OCI-LY3 (cell line): ENCODE data around the gene MERTK.

Source experiments
- H2AFZ ChIP-seq: fragments of 200-600, 300-600 bp; shearing (Covaris generic); 2 replicates; pipeline ENCODE4 v1.6.0; 2014; ENCODE audit warnings: antibody characterized with exemption, low read depth, low read length
- H3K27ac ChIP-seq: fragments of 200-600, 300-600 bp; sonication (generic); 2 replicates; pipeline ENCODE4 v1.5.1; 2014; ENCODE audit warnings: mild to moderate bottlenecking, low read length, moderate library complexity, mixed read lengths
- H3K27me3 ChIP-seq: fragments of 200-600, 300-600 bp; sonication (generic); 2 replicates; pipeline ENCODE4 v1.6.1; 2014; ENCODE audit warnings: low read depth, low read length, mixed read lengths
- H3K36me3 ChIP-seq: fragments of 200-600, 300-600 bp; sonication (generic); replicated peaks from 2 replicates; pipeline ENCODE3; 2014; ENCODE audit warnings: low read depth, low read length, mixed read lengths
- H3K4me1 ChIP-seq: fragments of 300-600, 200-600 bp; sonication (generic); 2 replicates; pipeline ENCODE4 v1.6.1; 2014; ENCODE audit warnings: low read length, mixed read lengths
- H3K4me2 ChIP-seq: fragments of 200-600, 300-600 bp; sonication (generic); 2 replicates; pipeline ENCODE4 v1.6.1; 2014; ENCODE audit warnings: low read length, mixed read lengths
- H3K4me3 ChIP-seq: fragments of 300-600, 200-600 bp; sonication (generic); 2 replicates; pipeline ENCODE4 v1.5.1; 2014; ENCODE audit warnings: antibody characterized with exemption, mild to moderate bottlenecking, low read length, moderate library complexity
- H3K79me2 ChIP-seq: fragments of 300-600, 200-600 bp; shearing (Covaris generic); 2 replicates; pipeline ENCODE4 v1.6.1; 2014; ENCODE audit warnings: mild to moderate bottlenecking, low read length, mixed read lengths
- H3K9ac ChIP-seq: fragments of 300-600, 200-600 bp; shearing (Covaris generic); 2 replicates; pipeline ENCODE4 v1.6.0; 2014; ENCODE audit warnings: mild to moderate bottlenecking, low read length, moderate library complexity
- H3K9me3 ChIP-seq: fragments of 200-600, 300-600 bp; shearing (Covaris generic); 2 replicates; pipeline ENCODE4 v1.6.1; 2014; ENCODE audit warnings: low read length, mixed read lengths; ENCODE audit not compliant: insufficient read depth
- H4K20me1 ChIP-seq: fragments of 200-600, 300-600 bp; sonication (generic); 2 replicates; pipeline ENCODE4 v1.6.1; 2016; ENCODE audit warnings: low read length, mixed read lengths; ENCODE audit not compliant: insufficient read depth
- EZH2phosphoT487 ChIP-seq: fragments of 200-600 bp; shearing (Covaris generic); IDR thresholded peaks from 2 replicates; pipeline ENCODE4 v1.6.1; 2018; ENCODE audit warnings: antibody characterized with exemption, mixed run types, low read depth
- TF ChIP-seq, protein P1 (sequence below): fragments of 200-600, 300-600 bp; sonication (generic); IDR thresholded peaks from 2 replicates; pipeline ENCODE4 v1.5.1; 2014; ENCODE audit warnings: antibody characterized with exemption, low read length, low read depth

The MERTK gene

GRCh38 chr2:111948832-111949231, 50.4 kb downstream of the MERTK start:
- Histone ChIP-seq H3K9me3 (no peaks in the 10 kb centered on the region), H2AFZ (no peak overlapping the region), H3K4me3 (no peak overlapping the region), H3K4me2 (no peak overlapping the region), H3K9ac (no peak overlapping the region), H3K27ac (no peak overlapping the region), H3K79me2 (no peaks in the 10 kb centered on the region), H4K20me1 (no peaks in the 10 kb centered on the region), H3K36me3 (no peaks in the 10 kb centered on the region), H3K4me1 (no peaks in the 10 kb centered on the region), H3K27me3 (0 out of 2 replicates have a peak, but pooled peaks cover 5% of the 10 kb centered on the region)
- TF ChIP-seq, protein P1, sequence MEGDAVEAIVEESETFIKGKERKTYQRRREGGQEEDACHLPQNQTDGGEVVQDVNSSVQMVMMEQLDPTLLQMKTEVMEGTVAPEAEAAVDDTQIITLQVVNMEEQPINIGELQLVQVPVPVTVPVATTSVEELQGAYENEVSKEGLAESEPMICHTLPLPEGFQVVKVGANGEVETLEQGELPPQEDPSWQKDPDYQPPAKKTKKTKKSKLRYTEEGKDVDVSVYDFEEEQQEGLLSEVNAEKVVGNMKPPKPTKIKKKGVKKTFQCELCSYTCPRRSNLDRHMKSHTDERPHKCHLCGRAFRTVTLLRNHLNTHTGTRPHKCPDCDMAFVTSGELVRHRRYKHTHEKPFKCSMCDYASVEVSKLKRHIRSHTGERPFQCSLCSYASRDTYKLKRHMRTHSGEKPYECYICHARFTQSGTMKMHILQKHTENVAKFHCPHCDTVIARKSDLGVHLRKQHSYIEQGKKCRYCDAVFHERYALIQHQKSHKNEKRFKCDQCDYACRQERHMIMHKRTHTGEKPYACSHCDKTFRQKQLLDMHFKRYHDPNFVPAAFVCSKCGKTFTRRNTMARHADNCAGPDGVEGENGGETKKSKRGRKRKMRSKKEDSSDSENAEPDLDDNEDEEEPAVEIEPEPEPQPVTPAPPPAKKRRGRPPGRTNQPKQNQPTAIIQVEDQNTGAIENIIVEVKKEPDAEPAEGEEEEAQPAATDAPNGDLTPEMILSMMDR = no peak
- no peak for TF ChIP-seq EZH2phosphoT487

DNA sequence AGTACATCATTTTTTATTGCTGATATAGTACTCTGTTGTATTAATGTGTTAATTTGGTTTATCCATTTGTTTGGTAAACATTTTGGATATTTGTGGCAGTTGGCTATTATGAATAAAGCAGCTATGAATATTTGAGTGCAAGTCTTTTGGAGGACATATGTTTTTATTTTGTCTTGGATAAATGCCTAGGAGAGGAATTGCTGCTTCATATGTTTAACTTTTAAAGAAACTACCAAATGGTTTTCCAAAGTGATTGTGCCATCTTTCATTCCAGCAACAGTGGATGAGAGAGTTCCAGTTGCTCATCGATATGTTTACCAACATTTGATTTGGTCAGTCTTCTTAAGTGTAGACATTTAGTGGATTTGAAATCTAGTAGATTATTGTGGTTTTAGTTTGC, 51.8 kb downstream of the MERTK start:
- no peak overlapping the region for H3K4me3 ChIP-seq
- H3K9me3 ChIP-seq = no peaks in the 10 kb centered on the region
- H3K79me2 ChIP-seq = no peaks in the 10 kb centered on the region
- 0 out of 2 replicates have a peak, but pooled peaks cover 5% of the 10 kb centered on the region for H3K27me3 ChIP-seq
- H3K4me1 ChIP-seq = no peaks in the 10 kb centered on the region
- TF ChIP-seq, protein P1 = no peak
- no peak for TF ChIP-seq EZH2phosphoT487
- H3K27ac ChIP-seq = no peak overlapping the region
- H2AFZ ChIP-seq = no peak overlapping the region
- no peaks in the 10 kb centered on the region for H4K20me1 ChIP-seq
- H3K4me2 ChIP-seq = no peak overlapping the region
- H3K36me3 ChIP-seq = no peaks in the 10 kb centered on the region
- no peak overlapping the region for H3K9ac ChIP-seq

DNA sequence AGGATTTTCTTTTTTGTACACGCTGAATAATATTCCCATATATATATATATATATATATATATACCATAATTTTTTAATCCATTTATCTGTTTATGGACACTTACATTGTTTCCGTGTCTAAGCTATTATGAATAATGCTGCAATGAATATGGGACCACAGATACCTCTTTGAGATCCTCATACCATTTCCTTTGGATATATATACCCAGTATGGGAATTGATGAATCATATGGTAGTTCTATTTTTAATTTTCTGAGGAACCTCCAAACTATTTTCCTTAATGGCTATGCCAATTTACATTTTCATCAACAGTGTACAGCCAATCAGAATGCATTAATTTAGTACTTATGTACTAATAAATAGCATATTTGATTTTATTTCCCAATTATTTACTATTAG, 53.1 kb downstream of the MERTK start:
- no peaks in the 10 kb centered on the region for H3K79me2 ChIP-seq
- 0 out of 2 replicates have a peak, but pooled peaks cover 5% of the 10 kb centered on the region for H3K27me3 ChIP-seq
- H3K4me2 ChIP-seq = no peak overlapping the region
- no peaks in the 10 kb centered on the region for H3K4me1 ChIP-seq
- H3K36me3 ChIP-seq = no peaks in the 10 kb centered on the region
- no peak overlapping the region for H3K27ac ChIP-seq
- H4K20me1 ChIP-seq = no peaks in the 10 kb centered on the region
- no peaks in the 10 kb centered on the region for H3K9me3 ChIP-seq
- H3K9ac ChIP-seq = no peak overlapping the region
- H3K4me3 ChIP-seq = no peak overlapping the region
- no peak overlapping the region for H2AFZ ChIP-seq
- TF ChIP-seq, protein P1 = no peak
- TF ChIP-seq EZH2phosphoT487 = no peak

- no peak overlapping the region for H3K27ac ChIP-seq
- H3K4me2 ChIP-seq = no peak overlapping the region
- H4K20me1 ChIP-seq = no peaks in the 10 kb centered on the region
- H3K9ac ChIP-seq = no peak overlapping the region
- no peak overlapping the region for H2AFZ ChIP-seq
- H3K4me1 ChIP-seq = no peaks in the 10 kb centered on the region
- H3K27me3 ChIP-seq = 0 out of 2 replicates have a peak, but pooled peaks cover 5% of the 10 kb centered on the region
- TF ChIP-seq, protein P1 = no peak
- no peak for TF ChIP-seq EZH2phosphoT487
- H3K9me3 ChIP-seq = no peaks in the 10 kb centered on the region
- no peaks in the 10 kb centered on the region for H3K79me2 ChIP-seq
- no peak overlapping the region for H3K4me3 ChIP-seq
- H3K36me3 ChIP-seq = no peaks in the 10 kb centered on the region
Observed at GRCh38 chr2:111952871-111953452, 54.6 kb downstream of the MERTK start.
